H1 (cell line): Measurements from ENCODE around the gene SSR1. TPM values are rescaled to one million over a fixed set of nuclear protein-coding genes. Genes with fewer than 3 reads are reported as not detected.

Experiments used
- CTCF ChIA-PET: fragments of 300-600 bp; sonication (Branson Sonifier 250); formaldehyde crosslinking; loops from one replicate; lab custom pipeline; 2021; ENCODE audit not compliant: partially characterized antibody; lab: Charles Lee
- POLR2A ChIA-PET: fragments of 300-600 bp; sonication (Branson Sonifier 250); formaldehyde crosslinking; loops from one replicate; lab custom pipeline; 2021; ENCODE audit warnings: inconsistent platforms; ENCODE audit not compliant: partially characterized antibody; lab: Charles Lee
- DNase-seq, 2 experiments: peaks; one replicate each; pipeline versions ENCODE4 v3.0.0 to v3.0.0-alpha.2; 2010 to 2022; ENCODE audit warnings: low spot score in 2 of 2, low read depth in 1 of 2, mixed read lengths in 1 of 2
- FAIRE-seq: peaks from 2 replicates; lab custom pipeline; 2011; peaks lifted over from hg19 to GRCh38; lab: Jason Lieb, UNC
- H2AFZ ChIP-seq: 2 replicates; pipeline ENCODE4 v1.8.1; 2012; ENCODE audit warnings: low read length, inconsistent platforms
- H2AK5ac ChIP-seq: 2 replicates; pipeline ENCODE4 v1.6.1; 2013; ENCODE audit warnings: low read depth, low read length
- H2BK120ac ChIP-seq: replicated peaks from 2 replicates; pipeline ENCODE3; 2013; ENCODE audit warnings: low read depth, low read length, inconsistent platforms
- H2BK12ac ChIP-seq: 2 replicates; pipeline ENCODE4 v1.6.1; 2013; ENCODE audit warnings: low read depth, low read length
- H2BK15ac ChIP-seq: 2 replicates; pipeline ENCODE4 v1.6.1; 2013; ENCODE audit warnings: low read length
- H2BK20ac ChIP-seq: 2 replicates; pipeline ENCODE4 v1.6.1; 2013; ENCODE audit warnings: low read length
- H2BK5ac ChIP-seq: 2 replicates; pipeline ENCODE4 v1.6.1; 2013; ENCODE audit warnings: low read depth, low read length
- H3K14ac ChIP-seq: 2 replicates; pipeline ENCODE4 v1.6.1; 2013; ENCODE audit warnings: inconsistent platforms; ENCODE audit not compliant: insufficient read length
- H3K18ac ChIP-seq: 2 replicates; pipeline ENCODE4 v1.6.1; 2013; ENCODE audit warnings: low read length; ENCODE audit errors: extremely low read depth
- H3K23ac ChIP-seq: 2 replicates; pipeline ENCODE4 v1.6.1; 2013; ENCODE audit warnings: inconsistent platforms; ENCODE audit not compliant: insufficient read length
- H3K23me2 ChIP-seq: 2 replicates; pipeline ENCODE4 v1.6.1; 2013; ENCODE audit warnings: low read depth, low read length
- H3K27ac ChIP-seq: 2 replicates; pipeline ENCODE4 v1.6.1; 2011; ENCODE audit warnings: low read depth, low read length, inconsistent platforms
- H3K27me3 ChIP-seq, 4 experiments: replicated peaks in 1 of 4; 1 replicate in 1 of 4; 2 replicates in 3 of 4; pipeline versions ENCODE4 v1.6.1 to v1.8.1; 2011 to 2013; ENCODE audit warnings: low read length in 3 of 4, mild to moderate bottlenecking in 3 of 4, inconsistent platforms in 2 of 4, mixed read lengths in 2 of 4, moderate library complexity in 1 of 4; ENCODE audit not compliant: control insufficient read depth in 3 of 4, insufficient read depth in 3 of 4; ENCODE audit errors: extremely low read depth in 1 of 4
- H3K36me3 ChIP-seq, 4 experiments: 2 replicates each; pipeline versions ENCODE4 v1.6.1 to v1.8.1; 2011 to 2013; ENCODE audit warnings: mild to moderate bottlenecking in 4 of 4, low read length in 3 of 4, moderate library complexity in 2 of 4, control low read depth in 1 of 4, inconsistent platforms in 1 of 4; ENCODE audit not compliant: insufficient read depth in 4 of 4, control insufficient read depth in 2 of 4
- H3K4ac ChIP-seq: replicated peaks from 2 replicates; pipeline ENCODE3; 2013; ENCODE audit warnings: low read length, low read depth, mixed read lengths, inconsistent platforms; ENCODE audit not compliant: insufficient read length
- H3K4me1 ChIP-seq, 4 experiments: replicated peaks in 1 of 4; 1 replicate in 1 of 4; 2 replicates in 3 of 4; pipeline versions ENCODE4 v1.6.1 to v1.8.1; 2011 to 2013; ENCODE audit warnings: low read length in 3 of 4, inconsistent platforms in 2 of 4, mixed read lengths in 1 of 4; ENCODE audit not compliant: insufficient read depth in 4 of 4, control insufficient read depth in 3 of 4
- H3K4me2 ChIP-seq, 2 experiments: 2 replicates each; pipeline versions ENCODE4 v1.6.1 to v1.8.1; 2011 to 2013; ENCODE audit warnings: low read depth in 2 of 2, low read length in 2 of 2, control low read depth in 1 of 2, inconsistent platforms in 1 of 2, mild to moderate bottlenecking in 1 of 2; ENCODE audit not compliant: insufficient read depth in 1 of 2
- H3K4me3 ChIP-seq, 4 experiments: fragments of 200-600, 300-600 bp in 1 of 4; sonication (generic), shearing (Covaris generic), sonication (Bioruptor Twin) in 1 of 4; 2 replicates each; pipeline versions ENCODE4 v1.5.1 to v1.8.1; 2011 to 2016; ENCODE audit warnings: low read length in 4 of 4, low read depth in 3 of 4, control low read depth in 2 of 4, inconsistent platforms in 2 of 4, mild to moderate bottlenecking in 2 of 4, mixed read lengths in 1 of 4, moderate library complexity in 1 of 4; ENCODE audit not compliant: insufficient read depth in 2 of 4; ENCODE audit errors: extremely low read depth in 1 of 4
- H3K56ac ChIP-seq: replicated peaks from 2 replicates; pipeline ENCODE3; 2013; ENCODE audit warnings: low read depth, mild to moderate bottlenecking, mixed read lengths, low read length, inconsistent platforms; ENCODE audit not compliant: insufficient read length
- H3K79me1 ChIP-seq: 2 replicates; pipeline ENCODE4 v1.6.1; 2013; ENCODE audit warnings: low read depth, low read length, control low read depth
- H3K79me2 ChIP-seq, 2 experiments: 2 replicates each; pipeline versions ENCODE4 v1.6.1 to v1.8.1; 2012 to 2013; ENCODE audit warnings: low read length in 2 of 2, mild to moderate bottlenecking in 2 of 2, inconsistent platforms in 1 of 2; ENCODE audit not compliant: insufficient read depth in 2 of 2, control insufficient read depth in 1 of 2
- H3K9ac ChIP-seq, 4 experiments: replicated peaks in 1 of 4; 1 replicate in 1 of 4; 2 replicates in 3 of 4; pipeline versions ENCODE4 v1.6.1 to v1.8.1; 2011 to 2013; ENCODE audit warnings: low read depth in 3 of 4, low read length in 3 of 4, control low read depth in 2 of 4, mild to moderate bottlenecking in 2 of 4, moderate library complexity in 2 of 4, inconsistent platforms in 1 of 4; ENCODE audit errors: extremely low read depth in 1 of 4
- H3K9me3 ChIP-seq, 2 experiments: 2 replicates each; pipeline versions ENCODE4 v1.6.1 to v1.8.1; 2012 to 2013; ENCODE audit warnings: mild to moderate bottlenecking in 2 of 2, moderate library complexity in 2 of 2, control low read depth in 1 of 2, inconsistent platforms in 1 of 2, low read depth in 1 of 2, low read length in 1 of 2, mixed read lengths in 1 of 2; ENCODE audit not compliant: insufficient read depth in 2 of 2
- H4K20me1 ChIP-seq, 2 experiments: replicated peaks in 1 of 2; 2 replicates each; pipeline versions ENCODE3 to v1.8.1; 2011 to 2013; ENCODE audit warnings: inconsistent platforms in 2 of 2, low read length in 2 of 2, mild to moderate bottlenecking in 1 of 2; ENCODE audit not compliant: insufficient read depth in 2 of 2, control insufficient read depth in 1 of 2
- H4K5ac ChIP-seq: 2 replicates; pipeline ENCODE4 v1.6.1; 2013; ENCODE audit warnings: low read length, low read depth, mixed read lengths, inconsistent platforms; ENCODE audit not compliant: insufficient read length
- H4K8ac ChIP-seq: 2 replicates; pipeline ENCODE4 v1.8.0; 2013; ENCODE audit warnings: mild to moderate bottlenecking, moderate library complexity, low read length, inconsistent platforms; ENCODE audit not compliant: insufficient read depth; ENCODE audit errors: extremely low read depth
- H4K91ac ChIP-seq: replicated peaks from 2 replicates; pipeline ENCODE3; 2013; ENCODE audit warnings: low read length, mixed read lengths, inconsistent platforms; ENCODE audit not compliant: insufficient read length
- BACH1 ChIP-seq: IDR thresholded peaks from 2 replicates; pipeline ENCODE4 v1.6.1; 2012; ENCODE audit warnings: low read length, improper control_type of control experiment
- CTBP2 ChIP-seq: IDR thresholded peaks from 2 replicates; pipeline ENCODE4 v1.7.0; 2011; ENCODE audit warnings: borderline replicate concordance, mild to moderate bottlenecking, moderate library complexity, mixed read lengths, low read length; ENCODE audit not compliant: insufficient read depth, insufficient read length
- FOSL1 ChIP-seq: IDR thresholded peaks from 2 replicates; pipeline ENCODE4 v1.6.1; 2011; ENCODE audit warnings: mild to moderate bottlenecking, low read depth, low read length, moderate library complexity; ENCODE audit not compliant: insufficient read depth
- JUN ChIP-seq: IDR thresholded peaks from 2 replicates; pipeline ENCODE4 v1.6.1; 2011; ENCODE audit warnings: low read depth, mild to moderate bottlenecking, improper control_type of control experiment, low read length
- PHF8 ChIP-seq: fragments of 200-600 bp; sonication (generic); conservative IDR thresholded peaks from 2 replicates; pipeline ENCODE4 v1.7.1; 2012; ENCODE audit warnings: low read depth, mild to moderate bottlenecking, inconsistent platforms, low read length, moderate library complexity
- RAD21 ChIP-seq, 2 experiments: IDR thresholded peaks in 1 of 2; conservative IDR thresholded peaks in 1 of 2; 2 replicates each; pipeline ENCODE4 v1.6.1; 2011; ENCODE audit warnings: low read depth in 2 of 2, low read length in 2 of 2, improper control_type of control experiment in 1 of 2, inconsistent platforms in 1 of 2, mild to moderate bottlenecking in 1 of 2, moderate library complexity in 1 of 2
- SP2 ChIP-seq: IDR thresholded peaks from 2 replicates; pipeline ENCODE4 v1.6.1; 2012; ENCODE audit warnings: mild to moderate bottlenecking, low read length, inconsistent platforms
- ZNF274 ChIP-seq: IDR thresholded peaks from 2 replicates; pipeline ENCODE4 v1.7.0; 2012; ENCODE audit warnings: low read length, borderline replicate concordance; ENCODE audit errors: extremely low read depth
- WGBS, 2 experiments: shearing (Covaris generic) in 1 of 2; methylation state at CpG; one replicate each; pipeline versions ENCODE4 v1.1.6 to v1.1.7; 2013 to 2015; ENCODE audit warnings: low lambda C conversion rate in 2 of 2, mixed read lengths in 2 of 2, inconsistent platforms in 1 of 2, low coverage in 1 of 2, missing lambda C conversion rate in 1 of 2; ENCODE audit not compliant: insufficient replicate concordance in 2 of 2, insufficient coverage in 1 of 2, insufficient read length in 1 of 2; ENCODE audit errors: extremely low coverage in 1 of 2, missing lambda C conversion rate in 1 of 2; 5-methylcytosine and 5-hydroxymethylcytosine counted together
- polyA plus RNA-seq, 7 experiments: library from polyadenylated mRNA; depleted of rRNA in 3 of 7; stranded (reverse) in 5 of 7; unstranded in 2 of 7; fragments of >200 nt in 5 of 7; fragments of 200-250 nt in 2 of 7; gene quantifications; 1 replicate in 5 of 7; 2 replicates in 1 of 7; 4 replicates in 1 of 7; pipeline versions ENCODE4 v1.2.1 to v1.2.3, GENCODE V29; 2011 to 2013; ENCODE audit warnings: missing spikeins in 2 of 7, mixed read lengths in 2 of 7
- total RNA-seq: library from RNA; stranded (reverse); fragmentation: NEBNext Ultra II Directional; extraction: Animal tissue kit (Norgen Biotek cat#: 25700); gene quantifications from 2 replicates; pipeline ENCODE4 v1.2.1, GENCODE V29; 2021

The SSR1 gene
- total and polyA plus RNA-seq, 2 of the 8 experiments (the other 6 are each of a cell fraction or from before 2014, with no cell fraction given) = 26.6 to 117 TPM

DNA sequence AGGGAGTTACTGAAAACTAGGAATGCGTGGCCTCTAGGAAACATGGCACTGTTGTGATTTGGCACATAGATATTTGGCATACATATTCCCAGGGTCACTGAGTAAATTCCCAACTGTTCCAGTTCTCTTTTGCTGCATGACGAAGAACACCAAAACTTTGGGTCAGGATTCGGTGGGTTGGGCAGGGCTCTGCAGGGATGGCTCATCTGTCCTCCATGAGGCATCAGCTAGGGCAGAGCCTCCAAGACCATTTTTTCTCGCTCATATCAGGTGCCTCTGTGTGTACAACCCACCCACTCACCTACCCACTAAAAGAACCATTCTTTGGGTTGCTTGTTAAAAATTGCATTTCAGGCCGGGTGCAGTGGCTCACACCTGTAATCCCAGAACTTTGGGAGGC lies 57.1 kb downstream of the SSR1 start:
- H4K5ac ChIP-seq = no peak overlapping the region
- H3K18ac ChIP-seq = no peak overlapping the region
- TF ChIP-seq BACH1 = no peak
- no peak for TF ChIP-seq FOSL1
- no peak for TF ChIP-seq PHF8
- no peak for TF ChIP-seq JUN
- no peak for TF ChIP-seq ZNF274
- TF ChIP-seq RAD21 (IDR thresholded peaks at IDR 0.05 in 1 of 2, conservative IDR thresholded peaks at IDR 0.05 in 1 of 2; ENCODE audit: low read depth in 2 of 2, low read length in 2 of 2) = no peak
- TF ChIP-seq SP2 = no peak
- TF ChIP-seq CTBP2 = no peak
- TF ChIP-seq, all 59 proteins: peak for 0
- POLR2A ChIA-PET = no interaction called here
- Histone ChIP-seq H3K9me3 (peaks cover 3 to 8% of the 10 kb centered on the region in 2 experiments; a peak in 3 of 4 replicates), H3K14ac (no peak overlapping the region), H2BK20ac (no peak overlapping the region), H3K4me2 (no peak overlapping the region), H2AK5ac (no peak overlapping the region), H4K91ac (no peak overlapping the region), H3K23ac (no peak overlapping the region), H3K27me3 (no peaks in the 10 kb centered on the region), H3K4me1 (peaks cover 0 to 8% (median 5%) of the 10 kb centered on the region in 4 experiments; a peak in 6 of 7 replicates), H4K8ac (no peak overlapping the region), H3K23me2 (peaks cover 6% of the 10 kb centered on the region), H3K56ac (no peak overlapping the region), H3K27ac (no peak overlapping the region), H3K4ac (no peak overlapping the region), H3K4me3 (no peak overlapping the region), H3K79me1 (no peaks in the 10 kb centered on the region), H2BK15ac (no peak overlapping the region), H3K79me2 (no peaks in the 10 kb centered on the region), H3K9ac (no peak overlapping the region), H3K36me3 (no peaks in the 10 kb centered on the region), H2BK5ac (no peak overlapping the region), H4K20me1 (peaks cover 0 to 2% of the 10 kb centered on the region in 2 experiments), H2BK120ac (no peak overlapping the region), H2AFZ (no peak overlapping the region), H2BK12ac (no peak overlapping the region)
- CTCF ChIA-PET = interaction anchor here (1.4 to 6.4 kb wide), 2 partner anchors 11 to 20 kb away, joined by 4 to 55 read pairs; no protein-coding TSS in a partner anchor
- 93% methylated on average over 5 of the region's 5 CpGs; no CpG with 5 or more reads in 1 of the 2 experiments for WGBS, 2 experiments
- FAIRE-seq (no peak), DNase-seq (no peak)
